ENCODE data around the gene MC5R. TPM values are rescaled to one million over a fixed set of nuclear protein-coding genes. Genes with fewer than 3 reads are reported as not detected.

Gene MC5R
- total RNA-seq, 1 experiment from 2014 or later: not detected

DNA sequence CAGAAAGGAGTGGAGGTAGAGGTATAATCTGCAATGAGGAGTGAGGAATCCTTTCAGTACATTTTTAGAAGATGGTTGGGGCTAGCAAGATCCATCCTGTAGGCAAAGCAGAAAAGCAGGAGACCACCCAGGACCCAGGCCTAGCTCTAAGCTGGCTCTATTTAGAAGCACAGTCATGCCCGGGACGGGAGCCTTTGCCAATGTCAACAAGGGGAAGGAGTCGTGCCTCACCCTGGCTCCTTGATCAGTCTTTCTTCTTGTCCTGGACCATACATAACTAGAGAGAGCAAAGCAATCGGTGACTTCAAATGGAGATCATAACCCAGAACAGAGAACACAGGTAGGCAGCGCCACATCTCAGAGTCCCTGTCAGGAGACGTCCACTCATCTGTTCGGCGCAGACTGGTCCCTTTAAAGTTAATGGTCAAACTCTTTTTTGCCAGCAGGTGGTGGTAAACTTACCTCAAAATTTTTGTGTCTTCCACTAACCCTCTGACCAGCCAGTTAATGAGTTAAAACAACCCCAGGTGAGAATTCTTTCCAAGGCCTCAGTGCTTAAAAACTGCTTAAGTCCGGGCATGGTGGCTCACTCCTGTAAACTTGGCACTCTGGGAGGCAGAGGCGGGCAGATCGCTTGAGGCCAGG lies 8.0 kb downstream of the MC5R start:
- Mint-ChIP-seq H3K9me3 (peaks cover 0 to 2% of the 10 kb centered on the region in 2 experiments; a peak in 2 of 5 replicates), H3K4me3 (no peak overlapping the region), H3K4me1 (peaks cover 10 to 11% of the 10 kb centered on the region in 2 experiments), H3K36me3 (ENCODE audit: insufficient read depth in 1 of 3, low read depth in 3 of 3) (no peaks in the 10 kb centered on the region; a peak in 1 of 7 replicates), H3K27ac (no peak overlapping the region; a peak in 1 of 7 replicates), H3K27me3 (ENCODE audit: low read depth) (no peaks in the 10 kb centered on the region)
- H4K8ac ChIP-seq (replicated peaks; ENCODE audit: insufficient read length, low read depth, low read length): no peak overlapping the region
- no peak overlapping the region for H3T11ph ChIP-seq (ENCODE audit: low read length)
- H2BK12ac ChIP-seq (ENCODE audit: insufficient read length, low read depth, low read length): no peak overlapping the region
- H4K91ac ChIP-seq (ENCODE audit: insufficient read length, low read depth, low read length): no peak overlapping the region
- no peaks in the 10 kb centered on the region for H3K23me2 ChIP-seq (ENCODE audit: insufficient read length, low read depth, low read length, poor library complexity, severe bottlenecking)
- H4K5ac ChIP-seq (ENCODE audit: insufficient read length, low read depth, low read length): no peak overlapping the region
- H3K4ac ChIP-seq (ENCODE audit: low read depth, low read length): no peak overlapping the region
- no peak overlapping the region for H3K27ac ChIP-seq (ENCODE audit: insufficient read length, low read depth, low read length)
- H3K18ac ChIP-seq (ENCODE audit: insufficient read length, low read depth, low read length): no peak overlapping the region
- H2BK15ac ChIP-seq (ENCODE audit: low read depth, low read length): no peak overlapping the region
- peak; percentile 47 for DNase-seq
- H3K23ac ChIP-seq (ENCODE audit: insufficient read length, low read depth, low read length): no peak overlapping the region
- no peaks in the 10 kb centered on the region for H3K79me2 ChIP-seq (ENCODE audit: insufficient read depth, low read length)
- no peak overlapping the region for H2AK5ac ChIP-seq (ENCODE audit: insufficient read length, low read length)
- no peaks in the 10 kb centered on the region; the same call in 1 of the 2 replicates for H3K27me3 ChIP-seq (ENCODE audit: insufficient read depth, low read length)
- no peak overlapping the region for H3K56ac ChIP-seq (ENCODE audit: insufficient read length, low read depth, low read length)
- TF ChIP-seq, protein P1, sequence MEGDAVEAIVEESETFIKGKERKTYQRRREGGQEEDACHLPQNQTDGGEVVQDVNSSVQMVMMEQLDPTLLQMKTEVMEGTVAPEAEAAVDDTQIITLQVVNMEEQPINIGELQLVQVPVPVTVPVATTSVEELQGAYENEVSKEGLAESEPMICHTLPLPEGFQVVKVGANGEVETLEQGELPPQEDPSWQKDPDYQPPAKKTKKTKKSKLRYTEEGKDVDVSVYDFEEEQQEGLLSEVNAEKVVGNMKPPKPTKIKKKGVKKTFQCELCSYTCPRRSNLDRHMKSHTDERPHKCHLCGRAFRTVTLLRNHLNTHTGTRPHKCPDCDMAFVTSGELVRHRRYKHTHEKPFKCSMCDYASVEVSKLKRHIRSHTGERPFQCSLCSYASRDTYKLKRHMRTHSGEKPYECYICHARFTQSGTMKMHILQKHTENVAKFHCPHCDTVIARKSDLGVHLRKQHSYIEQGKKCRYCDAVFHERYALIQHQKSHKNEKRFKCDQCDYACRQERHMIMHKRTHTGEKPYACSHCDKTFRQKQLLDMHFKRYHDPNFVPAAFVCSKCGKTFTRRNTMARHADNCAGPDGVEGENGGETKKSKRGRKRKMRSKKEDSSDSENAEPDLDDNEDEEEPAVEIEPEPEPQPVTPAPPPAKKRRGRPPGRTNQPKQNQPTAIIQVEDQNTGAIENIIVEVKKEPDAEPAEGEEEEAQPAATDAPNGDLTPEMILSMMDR (conservative IDR thresholded peaks at IDR 0.05): peak; percentile 61
- no peak overlapping the region for H3K14ac ChIP-seq (ENCODE audit: insufficient read depth, low read length)
- H4K20me1 ChIP-seq (ENCODE audit: control insufficient read depth, insufficient read depth, insufficient read length): no peaks in the 10 kb centered on the region
- H3K4me2 ChIP-seq (ENCODE audit: insufficient read depth, insufficient read length, low read length): no peak overlapping the region
- H3K4me1 ChIP-seq (ENCODE audit: insufficient read depth, low read length): peaks cover 2% of the 10 kb centered on the region; the same call in 1 of the 2 replicates
- no peak overlapping the region for H2BK5ac ChIP-seq (ENCODE audit: insufficient read length, low read length)
- H2AFZ ChIP-seq (ENCODE audit: low read length): no peak overlapping the region
- no CpG with 5 or more reads among the region's 11 CpGs for WGBS (ENCODE audit: extremely low coverage, insufficient read length, low lambda C conversion rate)
- no peaks in the 10 kb centered on the region for H3K79me1 ChIP-seq (ENCODE audit: insufficient read depth, low read depth, low read length, poor library complexity, severe bottlenecking)
- H3K9me3 ChIP-seq (ENCODE audit: control insufficient read depth, low read depth, low read length): no peaks in the 10 kb centered on the region
- no peak overlapping the region for H2BK120ac ChIP-seq (ENCODE audit: low read depth, low read length, poor library complexity, severe bottlenecking)
- H2BK20ac ChIP-seq (ENCODE audit: low read depth, low read length, poor library complexity, severe bottlenecking): no peak overlapping the region
- H3K9ac ChIP-seq (ENCODE audit: extremely low read depth, insufficient read length, low read length): no peak overlapping the region

All from H9 (cell line).